NCI-H69 (cell line): ENCODE data around the gene MYL12A.
A peak's percentile ranks its signal among the peaks of the same experiment; 100 is the strongest.

ENCODE experiments used
- DNase-seq: peaks from one replicate; lab custom pipeline; 2025; lab: John Stamatoyannopoulos, UW

Gene MYL12A

DNA sequence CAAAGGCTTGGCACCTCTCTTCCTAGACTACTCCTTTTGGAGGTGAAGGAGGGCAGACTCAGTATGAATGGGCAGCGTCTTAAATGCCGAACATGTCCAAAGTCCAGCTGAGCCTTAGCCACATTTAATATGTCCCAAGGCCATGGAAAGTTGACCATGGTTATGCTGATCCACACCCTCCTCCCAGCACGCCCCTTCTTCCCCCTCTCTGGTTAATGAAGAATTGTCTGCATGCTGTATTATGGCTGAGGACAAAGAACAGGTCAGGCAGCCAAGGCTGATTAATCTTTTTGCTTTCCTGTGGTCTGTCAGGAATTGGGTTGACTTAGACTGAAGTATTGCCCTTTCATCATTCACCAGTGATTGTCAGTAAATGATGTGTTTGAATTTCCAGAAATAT is 22.0 kb upstream of the MYL12A start:
- no peak for DNase-seq

- DNase-seq = no peak
These were observed 21.6 kb upstream of the MYL12A start for GRCh38 chr18:3226048-3226447.

GRCh38 chr18:3230401-3231334 is 16.9 kb upstream of the MYL12A start:
- DNase-seq = peak; percentile 28

DNA sequence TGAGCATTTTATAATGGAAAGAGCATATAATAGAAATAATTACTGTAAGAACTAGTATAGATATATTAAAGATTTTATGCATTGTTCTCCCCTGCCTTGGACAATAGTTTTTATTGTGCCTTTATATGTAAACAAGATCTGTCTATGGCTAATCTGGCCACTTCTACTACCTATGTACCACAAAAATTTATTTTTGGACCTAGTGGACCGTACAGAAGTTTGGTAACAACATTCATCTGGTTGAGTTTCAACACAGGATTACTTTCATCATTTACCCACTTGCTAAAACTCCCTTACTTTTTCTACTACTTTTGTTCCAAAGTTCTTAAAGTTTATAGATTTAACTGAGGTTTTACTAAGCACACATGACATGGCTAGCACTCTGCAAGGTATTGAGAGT is 14.6 kb upstream of the MYL12A start:
- no peak for DNase-seq

DNA sequence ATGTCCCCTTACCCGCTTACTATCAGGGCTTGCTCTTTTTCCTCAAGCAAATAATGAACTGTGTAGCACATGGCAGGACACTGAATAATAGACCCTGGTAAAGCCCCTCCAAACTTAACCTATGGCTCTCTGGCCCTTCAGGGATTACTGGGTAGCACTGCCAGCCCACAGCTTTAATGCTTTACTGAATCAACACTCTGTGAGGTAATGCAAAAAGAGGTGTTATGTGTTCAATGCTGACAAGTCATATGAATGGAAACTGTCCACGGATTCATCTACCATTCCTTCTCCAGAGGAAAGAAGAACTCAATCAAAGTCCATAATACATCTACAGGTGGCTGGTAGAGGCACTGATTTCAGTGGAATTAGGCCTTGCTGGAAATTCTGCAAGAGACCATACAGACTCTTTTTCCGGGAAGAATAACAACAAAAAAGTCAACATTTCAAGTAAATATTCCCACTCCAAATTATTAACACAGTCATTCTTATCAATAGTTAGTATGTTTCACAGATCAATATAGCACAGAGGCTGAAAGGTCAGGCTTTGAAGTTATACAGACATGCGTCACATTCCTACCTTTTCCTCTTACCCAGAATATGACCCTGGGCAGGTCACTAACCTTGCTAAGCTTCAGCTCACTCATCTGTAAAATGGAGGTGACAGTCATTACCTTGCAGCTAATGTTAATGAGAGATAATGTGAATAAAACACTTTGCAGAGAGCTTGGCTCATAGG is 14.0 kb upstream of the MYL12A start:
- no peak for DNase-seq

- DNase-seq = peak; percentile 44
These were observed 13.1 kb upstream of the MYL12A start for GRCh38 chr18:3234457-3234856.

DNA sequence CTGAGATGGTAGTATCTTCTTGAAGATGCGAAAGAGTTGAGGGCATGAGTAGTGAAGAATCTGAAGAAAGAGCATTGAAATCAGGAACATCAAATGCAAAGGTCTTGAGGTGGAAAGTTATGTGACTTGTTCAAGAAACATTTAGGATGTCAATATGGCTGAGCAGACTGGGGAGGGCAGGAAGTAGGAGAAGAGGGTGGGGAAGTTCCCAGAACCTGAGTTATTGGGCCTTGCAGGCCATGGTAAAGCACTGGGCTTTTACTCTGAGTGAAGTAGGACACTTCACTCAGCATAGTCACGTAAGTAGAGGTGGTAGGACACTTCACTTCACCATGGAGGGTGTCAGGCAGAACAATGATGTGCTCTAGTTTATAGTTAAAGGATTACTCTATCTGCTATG is 11.8 kb upstream of the MYL12A start:
- no peak for DNase-seq

DNA sequence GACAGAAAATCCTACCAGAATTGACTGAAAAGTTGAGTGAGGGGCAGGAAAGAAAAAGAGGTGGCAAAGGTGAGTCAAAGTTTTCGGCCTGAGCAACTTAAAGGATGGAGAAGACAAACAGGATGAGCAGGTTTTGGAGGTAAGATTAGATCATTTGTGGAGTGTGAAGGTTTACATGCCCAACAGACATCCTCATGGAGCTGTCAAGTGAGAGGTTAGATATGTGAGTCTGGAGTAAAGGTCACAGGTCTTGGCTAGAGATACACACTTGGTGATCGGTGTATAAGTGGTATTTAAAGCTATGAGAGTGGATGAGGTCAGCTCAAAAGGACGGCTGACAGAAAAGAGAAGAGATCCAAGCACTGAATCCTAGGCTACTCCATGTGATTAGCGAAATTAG is 11.1 kb upstream of the MYL12A start:
- DNase-seq = no peak

- DNase-seq = no peak
These were observed 8.9 kb upstream of the MYL12A start for GRCh38 chr18:3238742-3239141.

GRCh38 chr18:3245185-3245564 is 2.4 kb upstream of the MYL12A start:
- DNase-seq = no peak

GRCh38 chr18:3245853-3246634 is 1.6 kb upstream of the MYL12A start:
- DNase-seq = peak; percentile 96

DNA sequence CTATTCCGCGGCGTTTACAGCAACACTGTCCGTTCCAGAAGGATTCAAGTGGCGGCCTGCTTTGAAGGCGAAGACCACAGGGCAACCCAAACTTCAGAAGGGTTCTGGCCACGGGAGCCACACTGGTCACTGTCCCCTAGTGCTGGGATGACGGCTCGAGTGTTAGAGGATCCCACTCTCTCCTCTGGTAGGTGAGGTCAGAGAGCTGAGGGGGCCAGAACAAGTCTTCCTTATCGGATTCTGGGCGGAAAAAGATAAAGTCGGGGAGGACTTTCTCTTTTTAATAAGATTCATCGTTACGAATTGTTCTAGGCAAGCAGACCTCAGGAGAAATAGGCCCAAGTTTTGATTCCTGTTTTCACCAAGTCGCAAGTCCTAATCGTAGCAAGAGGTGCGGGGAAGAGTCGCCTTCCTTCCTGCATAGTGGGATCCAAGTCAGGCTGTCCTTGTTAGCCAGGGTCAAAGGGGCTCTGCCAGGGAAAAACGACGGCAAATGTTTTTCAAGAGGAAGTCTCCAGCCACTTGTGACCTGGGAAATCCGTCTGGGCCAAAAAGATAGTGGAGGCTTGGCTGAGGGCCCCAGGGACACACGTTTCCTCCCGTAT is 864 bp upstream of the MYL12A start:
- peak; percentile 70 for DNase-seq

DNA sequence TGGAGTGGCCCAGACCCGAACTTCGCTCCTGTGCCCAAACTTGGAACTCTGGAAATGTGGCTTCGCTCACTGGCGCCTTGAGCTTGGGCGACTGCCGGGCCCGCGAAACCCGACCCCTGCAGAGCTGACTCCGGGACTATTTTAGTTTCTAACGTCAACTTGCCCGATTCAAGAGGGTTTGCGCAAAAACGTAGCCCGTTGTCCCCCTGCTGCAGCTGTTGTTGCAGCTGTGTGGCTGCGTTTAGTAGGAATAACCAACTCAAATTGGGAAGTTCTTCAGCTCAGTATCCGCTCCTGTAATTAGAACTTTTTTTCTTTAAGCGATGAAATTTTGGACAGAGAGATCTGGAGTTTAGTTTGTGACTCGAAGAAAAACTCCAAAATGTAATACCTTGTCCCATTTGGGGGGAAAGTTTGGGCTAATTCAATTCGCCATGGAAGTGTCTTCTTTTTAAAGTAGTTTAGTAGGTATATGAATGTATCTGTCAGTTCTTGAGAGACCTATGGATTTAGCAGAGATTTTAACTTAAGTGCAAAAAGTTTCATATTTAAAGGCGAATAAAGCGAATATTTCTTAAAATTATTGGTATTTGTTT is 559 bp downstream of the MYL12A start:
- DNase-seq = peak; percentile 74

DNA sequence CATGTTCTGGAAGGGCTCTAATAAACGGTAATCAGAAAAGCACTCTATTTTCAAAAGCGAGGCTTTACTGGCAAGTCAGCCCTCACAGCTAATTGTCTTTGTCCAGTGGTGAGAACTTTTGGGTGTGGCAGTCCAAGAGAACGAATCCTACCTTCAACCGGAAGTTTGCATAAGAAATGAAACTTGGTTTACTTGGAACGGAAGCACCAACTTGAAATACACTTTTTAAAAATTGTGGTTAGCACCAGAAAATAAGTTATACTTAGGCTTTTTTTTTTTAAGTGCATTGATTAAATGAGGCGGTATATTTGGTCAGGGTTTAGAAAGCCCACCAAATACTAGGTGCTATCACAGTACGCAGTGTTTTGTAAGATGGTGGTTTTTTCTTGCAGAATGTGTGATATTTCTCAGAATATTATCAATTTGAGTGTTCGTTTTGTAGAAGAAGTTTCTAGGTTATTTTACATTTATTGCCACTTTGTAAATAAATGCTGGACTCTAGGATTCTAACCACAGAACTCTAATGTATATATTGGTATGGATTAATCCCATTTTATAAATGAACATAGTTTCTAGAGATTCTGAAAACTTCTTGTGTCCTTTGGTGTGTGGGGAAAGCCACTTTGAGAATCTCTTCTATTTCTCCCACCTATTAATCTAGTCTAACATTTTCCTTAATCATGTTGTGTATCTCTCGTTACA is 1.2 kb downstream of the MYL12A start:
- DNase-seq = peak; percentile 66

DNA sequence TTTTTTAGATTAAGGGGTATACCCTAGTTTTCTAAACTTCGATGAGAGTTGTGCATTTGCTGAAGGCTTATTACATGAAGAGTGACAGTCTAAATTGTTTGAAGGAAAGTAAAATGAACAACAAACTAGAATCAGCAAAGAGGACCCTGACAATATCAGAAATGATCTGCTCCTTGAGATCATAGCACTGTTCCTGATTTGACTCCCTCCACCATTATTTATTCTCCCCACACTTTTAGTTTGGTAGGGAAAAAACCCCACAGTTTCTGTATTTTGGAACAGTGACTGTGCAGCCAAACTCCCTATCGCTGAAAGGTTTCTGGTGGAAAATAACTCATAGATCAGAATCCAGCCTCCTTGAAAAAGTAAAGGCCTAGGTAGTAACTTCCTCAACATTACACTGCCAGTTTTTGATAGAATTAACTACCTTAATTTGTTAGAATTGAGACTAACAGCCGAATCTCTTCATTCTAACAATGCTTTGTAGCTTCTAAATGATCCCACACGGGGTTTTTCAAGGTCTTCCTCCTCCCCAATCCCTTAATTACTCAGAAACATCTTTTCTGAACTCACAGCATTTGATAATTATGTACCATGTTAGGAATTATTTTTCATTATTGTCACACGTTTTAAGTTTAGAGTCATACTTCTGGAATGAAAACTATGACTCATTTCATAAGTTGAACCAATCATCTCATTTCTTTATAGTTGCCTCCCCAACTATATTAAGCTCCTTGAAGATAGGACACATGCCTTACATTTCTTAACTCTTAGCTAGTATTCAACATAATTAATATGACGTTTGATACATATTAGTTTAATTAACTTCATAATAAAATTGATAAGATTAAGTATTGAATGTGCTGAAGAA is 2.9 kb downstream of the MYL12A start:
- no peak for DNase-seq

- no peak for DNase-seq
These were observed 3.8 kb downstream of the MYL12A start for GRCh38 chr18:3251249-3251962.

DNA sequence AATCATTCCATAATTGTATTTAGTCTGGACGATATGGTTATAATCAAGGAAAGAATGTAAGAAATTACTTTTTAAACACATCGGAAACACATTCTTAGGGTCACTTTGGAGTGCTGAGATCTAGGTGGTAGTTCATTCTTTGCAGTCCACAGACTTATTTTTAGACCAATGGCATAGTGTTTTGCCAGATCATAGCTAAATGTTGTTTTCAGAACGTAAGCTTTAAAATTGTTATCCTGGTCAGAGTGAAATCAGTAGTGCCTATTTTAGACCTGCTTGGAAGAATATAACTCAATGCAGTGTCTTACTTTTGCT is 4.3 kb downstream of the MYL12A start:
- no peak for DNase-seq

GRCh38 chr18:3252843-3253242 is 5.2 kb downstream of the MYL12A start:
- no peak for DNase-seq

GRCh38 chr18:3254725-3255124 is 7.1 kb downstream of the MYL12A start:
- DNase-seq = no peak
